Measurements from ENCODE around the gene SLC5A9.
"Not testable (repeated sequence)": the region's sequence is repeated elsewhere in the genome, so short reads cannot be mapped to it uniquely, and the experiment has no call there.

DNA sequence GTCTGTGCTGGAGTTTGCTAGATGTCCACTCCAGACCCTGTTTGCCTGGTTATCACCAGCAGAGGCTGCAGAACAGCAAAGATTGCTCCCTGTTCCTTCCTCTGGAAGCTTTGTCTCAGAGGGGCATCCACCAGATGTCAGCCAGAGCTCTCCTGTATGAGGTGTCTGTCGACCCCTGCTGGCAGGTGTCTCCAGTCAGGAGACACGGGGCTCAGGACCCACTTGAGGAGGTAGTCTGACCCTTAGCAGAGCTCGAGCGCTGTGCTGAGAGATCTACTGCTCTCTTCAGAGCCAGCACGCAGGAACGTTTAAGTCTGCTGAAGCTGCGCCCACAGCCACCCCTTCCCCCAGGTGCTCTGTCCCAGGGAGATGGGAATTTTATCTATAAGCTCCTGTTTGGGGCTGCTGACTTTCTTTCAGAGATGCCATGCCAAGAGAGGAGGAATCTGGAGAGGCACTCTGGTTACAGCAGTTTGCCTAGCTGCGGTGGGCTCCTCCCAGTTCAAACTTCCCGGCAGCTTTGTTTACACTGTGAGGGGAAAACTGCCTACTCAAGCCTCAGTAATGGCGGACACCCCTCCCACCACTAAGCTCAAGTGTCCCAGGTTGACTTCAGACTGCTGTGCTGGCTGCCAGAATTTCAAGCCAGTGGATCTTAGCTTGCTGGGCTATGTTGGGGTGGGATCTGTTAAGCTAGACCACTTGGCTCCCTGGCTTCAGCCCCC lies 62.3 kb downstream of the SLC5A9 start:
- TF ChIP-seq, protein P1, sequence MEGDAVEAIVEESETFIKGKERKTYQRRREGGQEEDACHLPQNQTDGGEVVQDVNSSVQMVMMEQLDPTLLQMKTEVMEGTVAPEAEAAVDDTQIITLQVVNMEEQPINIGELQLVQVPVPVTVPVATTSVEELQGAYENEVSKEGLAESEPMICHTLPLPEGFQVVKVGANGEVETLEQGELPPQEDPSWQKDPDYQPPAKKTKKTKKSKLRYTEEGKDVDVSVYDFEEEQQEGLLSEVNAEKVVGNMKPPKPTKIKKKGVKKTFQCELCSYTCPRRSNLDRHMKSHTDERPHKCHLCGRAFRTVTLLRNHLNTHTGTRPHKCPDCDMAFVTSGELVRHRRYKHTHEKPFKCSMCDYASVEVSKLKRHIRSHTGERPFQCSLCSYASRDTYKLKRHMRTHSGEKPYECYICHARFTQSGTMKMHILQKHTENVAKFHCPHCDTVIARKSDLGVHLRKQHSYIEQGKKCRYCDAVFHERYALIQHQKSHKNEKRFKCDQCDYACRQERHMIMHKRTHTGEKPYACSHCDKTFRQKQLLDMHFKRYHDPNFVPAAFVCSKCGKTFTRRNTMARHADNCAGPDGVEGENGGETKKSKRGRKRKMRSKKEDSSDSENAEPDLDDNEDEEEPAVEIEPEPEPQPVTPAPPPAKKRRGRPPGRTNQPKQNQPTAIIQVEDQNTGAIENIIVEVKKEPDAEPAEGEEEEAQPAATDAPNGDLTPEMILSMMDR (IDR thresholded peaks at IDR 0.05 in 4 of 5, conservative IDR thresholded peaks at IDR 0.05 in 1 of 5), result not testable (repeated sequence)
- not testable (repeated sequence) for TF ChIP-seq POLR2A (IDR thresholded peaks at IDR 0.05)
